ENCODE data around the gene ZNFX1. TPM values are rescaled to one million over a fixed set of nuclear protein-coding genes. Genes with fewer than 3 reads are reported as not detected.

Gene ZNFX1
- polyA plus RNA-seq, 3 donors from 2014 or later, result 17.2 to 59.2 (median 17.9) TPM

DNA sequence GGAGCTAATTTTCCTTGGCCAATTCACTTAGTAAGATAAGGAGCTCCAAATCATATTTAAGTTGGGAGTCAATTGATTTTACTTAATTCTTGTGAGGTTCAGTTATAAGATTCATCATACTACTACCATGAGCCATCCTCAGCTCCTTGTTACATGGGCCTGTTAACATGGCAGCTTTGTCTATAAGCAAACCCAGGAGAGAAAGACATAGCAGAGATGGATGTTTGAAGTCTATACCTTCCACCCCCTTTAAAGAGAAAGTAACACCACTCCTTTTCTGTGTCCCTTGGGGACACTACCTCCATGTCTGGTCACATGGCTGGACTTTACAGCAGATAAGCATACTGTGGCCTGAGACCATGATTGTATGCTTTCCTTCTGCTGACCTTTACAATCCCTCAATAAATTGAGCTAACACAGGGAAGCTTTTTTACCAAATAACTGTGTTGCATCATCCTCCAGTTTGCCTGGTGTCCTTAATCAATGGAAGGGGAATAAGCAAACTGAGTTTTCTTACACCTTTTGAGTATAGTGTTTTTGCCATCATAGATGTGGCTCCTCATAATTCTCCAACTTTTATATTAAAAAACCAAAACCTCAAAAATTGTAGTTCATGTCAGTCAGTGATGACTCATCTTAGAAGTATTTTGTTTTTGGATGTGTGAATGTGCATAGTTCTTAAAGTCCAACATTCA lies 9.8 kb upstream of the ZNFX1 start:
- no peak for DNase-seq
- peaks cover 82 to 91% (median 87%) of the 10 kb centered on the region in 3 donors for H3K36me3 Mint-ChIP-seq
- peak overlapping the region in 1 of 5 donors; percentile 25 for H3K4me3 Mint-ChIP-seq
- peak overlapping the region in 3 of 6 donors; percentile 24 to 64 (median 45) for H3K27ac Mint-ChIP-seq
- H3K4me1 Mint-ChIP-seq, result peaks cover 39 to 54% of the 10 kb centered on the region in 2 donors
- H3K9me3 Mint-ChIP-seq, result peaks cover 20 to 52% (median 34%) of the 10 kb centered on the region in 6 donors
- H3K27me3 Mint-ChIP-seq (ENCODE audit: low read depth in 3 of 3), result peaks cover 0 to 9% (median 0%) of the 10 kb centered on the region in 3 donors

DNA sequence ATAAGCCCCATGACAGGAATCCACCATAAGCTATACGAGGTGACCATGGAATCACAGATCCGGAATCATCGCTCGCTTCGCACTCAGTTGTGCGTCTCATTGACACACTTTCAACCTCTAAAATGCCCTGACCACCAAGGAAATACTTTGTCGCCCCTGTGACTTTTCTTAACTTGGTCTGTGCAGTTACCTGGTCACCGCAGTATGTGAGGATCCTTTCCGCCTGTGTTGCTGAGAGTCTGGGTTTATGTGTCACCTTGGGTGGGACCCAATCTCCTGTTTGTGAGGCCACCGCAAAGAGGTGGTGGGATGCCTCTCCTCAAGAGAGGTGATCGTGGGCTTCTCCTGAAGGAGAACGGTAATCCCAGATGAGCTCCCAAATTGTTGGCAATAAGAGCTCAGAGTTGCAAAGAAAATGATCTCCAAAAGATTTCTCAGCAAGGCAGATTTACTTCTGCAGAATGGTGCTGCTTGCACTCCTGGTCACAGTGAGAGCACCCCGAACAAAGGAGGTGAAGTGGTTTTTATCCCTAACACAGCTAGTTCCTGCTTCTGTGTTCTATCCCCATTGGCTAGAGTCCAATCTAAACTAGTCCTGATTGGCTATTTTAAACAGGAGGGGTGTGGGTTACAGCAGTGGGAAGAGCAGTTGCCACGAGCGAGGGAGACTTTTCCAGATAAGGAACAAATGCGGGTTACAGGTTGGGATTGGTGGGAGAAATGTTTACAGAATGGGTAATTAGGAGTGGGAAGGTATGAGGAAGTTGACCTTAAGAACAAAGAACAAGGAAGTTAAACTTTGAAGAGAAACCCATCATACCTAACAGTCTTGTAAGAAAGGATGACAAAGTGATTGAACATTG lies 9.1 kb upstream of the ZNFX1 start:
- DNase-seq, result peak in 1 of 3 donors; percentile 8
- H3K4me3 Mint-ChIP-seq, result peak overlapping the region in 1 of 5 donors; percentile 18
- peaks cover 20 to 59% (median 37%) of the 10 kb centered on the region in 6 donors for H3K9me3 Mint-ChIP-seq
- H3K27ac Mint-ChIP-seq, result peak overlapping the region in 3 of 6 donors; percentile 34 to 64 (median 45)
- peaks cover 89 to 95% (median 94%) of the 10 kb centered on the region in 3 donors for H3K36me3 Mint-ChIP-seq
- H3K27me3 Mint-ChIP-seq (ENCODE audit: low read depth in 3 of 3), result peaks cover 0 to 15% (median 5%) of the 10 kb centered on the region in 3 donors
- peaks cover 47 to 62% of the 10 kb centered on the region in 2 donors for H3K4me1 Mint-ChIP-seq

DNA sequence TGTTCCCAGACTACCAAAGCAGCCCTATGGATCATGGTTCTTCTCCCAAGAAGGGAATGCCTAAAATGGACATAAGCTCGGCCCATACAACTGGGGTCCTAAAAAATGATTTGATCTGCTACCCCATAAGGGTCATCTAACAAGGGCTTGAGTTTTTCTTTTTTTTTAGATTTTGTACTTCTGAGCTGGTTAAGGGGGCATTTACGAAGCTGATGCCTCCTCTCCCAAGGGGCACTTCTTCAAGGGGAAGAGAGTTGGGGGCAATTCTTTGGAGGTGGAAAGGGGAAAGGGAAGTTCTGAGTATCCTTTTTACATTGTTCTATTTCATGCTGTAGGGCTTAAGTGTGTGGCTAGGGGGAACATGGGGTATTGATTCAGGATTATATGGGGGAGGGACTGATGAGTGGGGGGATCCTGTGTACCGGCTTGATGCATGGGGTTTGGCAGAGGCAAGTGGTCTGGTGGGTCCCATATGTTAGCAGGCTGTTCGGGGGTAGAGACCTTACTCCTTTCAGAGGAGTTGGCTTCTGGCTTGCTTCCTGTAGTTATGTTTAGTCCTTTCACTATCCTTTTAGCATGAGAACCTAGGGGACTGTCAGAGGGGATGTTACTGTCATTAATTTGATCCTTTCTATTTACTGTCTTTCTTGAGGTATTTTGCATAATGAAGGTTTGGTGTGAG lies 8.1 kb upstream of the ZNFX1 start:
- H3K4me3 Mint-ChIP-seq, result peak overlapping the region in 1 of 5 donors; percentile 25

DNA sequence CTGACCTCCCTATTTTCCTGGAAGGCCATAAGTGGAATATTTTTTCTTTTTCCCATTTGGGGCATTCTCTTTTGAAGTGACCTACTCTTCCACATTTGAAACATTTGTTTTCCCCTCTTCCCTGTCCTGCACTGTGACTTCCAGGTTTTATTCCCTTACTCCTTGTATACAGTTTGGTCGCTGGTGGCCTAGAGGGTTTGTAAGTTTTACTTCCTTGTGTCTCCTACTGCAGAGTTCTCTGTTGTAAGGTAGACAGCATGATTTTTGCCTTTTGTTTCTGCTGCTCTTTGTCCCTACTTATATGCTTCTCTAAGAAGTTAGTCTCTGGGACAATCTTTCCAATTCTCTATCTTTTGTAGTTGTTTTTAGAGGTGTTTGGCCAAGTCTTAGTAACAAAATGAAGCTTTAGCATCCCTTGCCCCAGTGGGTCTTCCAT lies 7.4 kb upstream of the ZNFX1 start:
- Mint-ChIP-seq H3K36me3 (peaks cover 95 to 98% (median 97%) of the 10 kb centered on the region in 3 donors), H3K27me3 (ENCODE audit: low read depth in 3 of 3) (peaks cover 6 to 27% (median 7%) of the 10 kb centered on the region in 3 donors), H3K9me3 (peaks cover 20 to 76% (median 50%) of the 10 kb centered on the region in 6 donors), H3K27ac (peak overlapping the region in 4 of 6 donors; percentile 5 to 83 (median 73)), H3K4me3 (peak overlapping the region in 2 of 5 donors; percentile 19 to 55), H3K4me1 (peaks cover 63 to 79% of the 10 kb centered on the region in 2 donors)
- no peak for DNase-seq

More for the DNA sequence above, 8.1 kb upstream of the ZNFX1 start:
- peaks cover 56 to 72% of the 10 kb centered on the region in 2 donors for H3K4me1 Mint-ChIP-seq
- peaks cover 94 to 98% (median 97%) of the 10 kb centered on the region in 3 donors for H3K36me3 Mint-ChIP-seq
- no peak for DNase-seq
- peaks cover 3 to 25% (median 6%) of the 10 kb centered on the region in 3 donors for H3K27me3 Mint-ChIP-seq (ENCODE audit: low read depth in 3 of 3)
- H3K9me3 Mint-ChIP-seq, result peaks cover 20 to 69% (median 46%) of the 10 kb centered on the region in 6 donors
- peak overlapping the region in 4 of 6 donors; percentile 52 to 83 (median 66) for H3K27ac Mint-ChIP-seq

DNA sequence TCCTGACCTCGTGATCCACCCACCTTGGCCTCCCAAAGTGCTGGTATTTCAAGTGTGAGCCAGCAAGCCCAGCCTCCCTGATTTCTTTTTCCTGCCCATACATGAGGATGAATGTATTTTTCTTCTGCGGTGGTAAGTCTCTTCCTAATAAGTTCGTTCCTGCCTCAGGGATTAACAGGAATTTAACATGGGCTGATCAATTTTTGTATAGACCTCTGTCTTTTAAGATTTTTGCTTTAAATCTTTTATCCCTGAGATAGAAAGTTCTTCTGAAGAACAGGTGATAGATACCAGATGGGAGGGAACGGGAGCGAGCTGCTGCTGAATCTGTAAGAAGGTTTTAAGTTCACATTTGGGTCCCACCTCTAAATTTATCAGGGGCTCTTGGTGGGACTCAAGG lies 7.0 kb upstream of the ZNFX1 start:
- peaks cover 68 to 83% of the 10 kb centered on the region in 2 donors for H3K4me1 Mint-ChIP-seq
- no peak overlapping the region for H3K4me3 Mint-ChIP-seq
- peaks cover 95 to 98% (median 97%) of the 10 kb centered on the region in 3 donors for H3K36me3 Mint-ChIP-seq
- peak overlapping the region in 4 of 6 donors; percentile 15 to 55 (median 48) for H3K27ac Mint-ChIP-seq
- peaks cover 20 to 78% (median 51%) of the 10 kb centered on the region in 6 donors for H3K9me3 Mint-ChIP-seq
- H3K27me3 Mint-ChIP-seq (ENCODE audit: low read depth in 3 of 3), result peaks cover 7 to 27% (median 7%) of the 10 kb centered on the region in 3 donors
- no peak for DNase-seq

DNA sequence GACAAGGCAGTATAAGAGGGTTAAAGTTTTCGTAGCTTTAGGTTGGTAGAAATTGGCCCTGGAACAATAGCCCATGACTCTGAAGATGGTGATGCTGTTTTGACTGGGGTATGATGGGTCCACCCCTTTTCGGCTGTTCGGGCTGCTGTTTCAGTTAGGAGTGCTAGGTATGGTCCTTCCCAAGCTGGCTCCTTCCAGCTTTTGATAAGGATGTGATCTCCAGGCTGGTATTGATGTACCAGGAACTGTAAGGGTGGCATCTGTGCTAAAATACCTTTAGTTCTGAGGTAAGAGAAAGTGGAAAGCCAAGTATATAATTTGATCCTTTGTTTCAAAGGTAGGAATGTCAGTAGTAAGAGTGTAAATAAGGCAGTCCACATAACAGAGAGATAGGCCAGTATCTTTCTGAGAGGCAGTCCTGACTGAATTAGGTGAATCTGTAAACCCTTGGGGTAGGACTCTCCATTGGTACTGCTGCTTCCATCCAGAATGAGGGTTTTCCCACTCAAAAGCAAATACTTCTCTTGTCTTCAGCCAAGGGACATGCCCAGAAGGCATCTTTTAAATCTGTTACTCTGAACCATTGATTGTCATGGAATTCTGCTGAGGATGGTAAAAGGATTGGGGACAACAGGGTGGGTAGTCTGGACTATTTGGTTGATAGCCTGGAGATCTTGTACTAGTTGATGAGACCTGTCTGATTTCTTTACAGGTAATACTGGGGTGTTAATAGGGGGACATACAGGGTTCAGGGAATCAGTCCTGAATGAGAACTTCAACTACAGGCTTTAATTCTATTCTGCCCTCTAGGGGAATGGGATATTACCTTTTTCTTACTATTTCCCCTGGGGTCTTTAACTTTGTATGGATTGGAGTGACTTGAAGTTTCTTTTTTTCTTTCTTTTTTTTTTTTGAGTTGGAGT lies 6.1 kb upstream of the ZNFX1 start:
- Mint-ChIP-seq H3K9me3 (peaks cover 20 to 78% (median 51%) of the 10 kb centered on the region in 6 donors), H3K27me3 (ENCODE audit: low read depth in 3 of 3) (peaks cover 10 to 31% (median 10%) of the 10 kb centered on the region in 3 donors), H3K36me3 (peaks cover 94 to 98% (median 97%) of the 10 kb centered on the region in 3 donors)

DNA sequence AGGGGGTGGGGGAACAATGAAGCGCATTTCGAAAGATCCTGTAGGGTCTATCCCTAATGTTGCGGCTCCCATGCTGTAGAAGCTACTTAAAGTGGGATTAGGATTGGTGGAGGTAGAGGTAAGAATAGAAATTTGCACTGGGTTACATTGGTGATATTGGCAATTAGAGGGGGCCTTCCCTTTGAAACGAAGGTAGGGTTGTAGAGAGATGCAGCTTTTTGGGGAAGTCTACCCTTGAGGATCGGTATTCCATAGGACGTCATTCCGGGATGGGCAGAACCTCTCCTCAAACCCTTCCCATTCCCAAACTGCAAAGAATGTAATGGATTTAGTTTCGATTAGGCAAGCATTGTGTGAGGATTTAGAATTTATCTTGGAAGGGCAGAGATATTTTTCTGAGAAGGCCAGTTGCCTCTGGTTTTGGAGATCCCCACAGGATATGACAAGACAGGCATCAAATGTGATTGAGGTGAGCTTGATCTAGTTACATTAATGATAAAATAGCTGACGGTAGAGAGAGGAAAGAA lies 5.4 kb upstream of the ZNFX1 start:
- Mint-ChIP-seq H3K9me3 (peaks cover 16 to 78% (median 51%) of the 10 kb centered on the region in 6 donors), H3K36me3 (peaks cover 87 to 97% (median 92%) of the 10 kb centered on the region in 3 donors), H3K27me3 (ENCODE audit: low read depth in 3 of 3) (peaks cover 17 to 38% (median 18%) of the 10 kb centered on the region in 3 donors), H3K27ac (peak overlapping the region; percentile 21 to 82 (median 71)), H3K4me1 (peaks cover 80 to 93% of the 10 kb centered on the region in 2 donors), H3K4me3 (peak overlapping the region in 3 of 5 donors; percentile 11 to 90 (median 42))
- no peak for DNase-seq

More for the DNA sequence above, 6.1 kb upstream of the ZNFX1 start:
- Mint-ChIP-seq H3K4me3 (peak overlapping the region in 3 of 5 donors; percentile 11 to 90 (median 42)), H3K4me1 (peaks cover 73 to 92% of the 10 kb centered on the region in 2 donors), H3K27ac (peak overlapping the region; percentile 40 to 82 (median 71))
- no peak for DNase-seq

DNA sequence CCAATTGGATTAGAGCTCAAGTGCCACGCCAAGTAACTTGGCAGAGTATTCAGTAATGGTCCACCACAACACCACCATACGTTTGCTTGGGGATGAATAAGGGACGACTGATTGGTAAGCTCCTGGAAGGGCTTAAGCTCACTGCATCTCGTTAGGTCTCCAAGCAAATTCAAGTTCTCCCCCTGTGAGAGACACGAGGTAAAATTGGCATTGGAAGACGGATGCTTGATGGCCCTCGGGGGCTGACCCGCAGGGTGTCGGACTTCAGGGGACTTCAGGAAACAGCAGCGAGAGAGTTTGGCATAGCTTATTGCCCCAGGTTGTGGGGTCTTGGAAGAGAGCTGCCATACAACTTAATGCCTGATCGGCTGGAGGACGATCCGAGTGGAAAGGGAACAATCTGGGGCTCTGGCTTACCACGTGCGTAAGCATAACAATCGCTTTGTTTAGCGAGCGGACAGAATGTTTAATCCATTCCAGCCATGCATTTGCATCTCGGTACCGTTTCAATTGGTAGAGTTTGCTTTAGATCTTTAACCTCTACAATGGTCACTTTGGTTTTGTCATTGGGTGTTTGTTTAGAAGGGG lies 4.8 kb upstream of the ZNFX1 start:
- DNase-seq, result no peak
- Mint-ChIP-seq H3K27ac (peak overlapping the region; percentile 21 to 82 (median 71)), H3K4me1 (peaks cover 80 to 91% of the 10 kb centered on the region in 2 donors), H3K27me3 (ENCODE audit: low read depth in 3 of 3) (peaks cover 18 to 39% (median 21%) of the 10 kb centered on the region in 3 donors), H3K4me3 (peak overlapping the region in 4 of 5 donors; percentile 14 to 90 (median 21)), H3K36me3 (peaks cover 82 to 91% (median 86%) of the 10 kb centered on the region in 3 donors), H3K9me3 (peaks cover 15 to 74% (median 49%) of the 10 kb centered on the region in 6 donors)

DNA sequence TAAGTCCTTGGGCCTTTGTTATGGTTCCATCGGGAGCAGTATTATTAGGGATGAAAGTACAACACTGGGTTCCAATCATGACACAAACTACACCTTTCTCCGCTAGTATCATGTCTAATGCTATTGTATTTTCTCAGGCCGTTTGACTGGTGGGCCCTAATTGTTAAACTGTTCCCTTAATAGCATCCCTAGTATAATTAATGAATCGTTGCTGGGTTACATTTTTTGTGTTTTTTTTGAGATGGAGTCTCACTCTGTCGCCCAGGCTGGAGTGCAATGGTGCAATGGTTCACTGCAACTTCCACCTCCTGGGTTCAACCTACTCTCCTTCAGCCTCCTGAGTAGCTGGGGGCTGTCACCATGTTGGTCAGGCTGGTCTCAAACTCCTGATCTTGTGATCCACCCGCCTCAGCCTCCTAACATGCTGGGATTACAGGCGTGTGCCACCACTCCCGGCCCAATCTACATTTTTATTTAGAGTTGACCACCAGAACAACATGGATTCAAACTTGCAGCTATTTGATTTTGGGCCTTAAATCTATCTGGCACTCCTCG lies 4.1 kb upstream of the ZNFX1 start:
- Mint-ChIP-seq H3K36me3 (peaks cover 75 to 84% (median 79%) of the 10 kb centered on the region in 3 donors), H3K9me3 (peaks cover 11 to 67% (median 42%) of the 10 kb centered on the region in 6 donors), H3K4me1 (peaks cover 86 to 91% of the 10 kb centered on the region in 2 donors), H3K27me3 (ENCODE audit: low read depth in 3 of 3) (peaks cover 18 to 37% (median 25%) of the 10 kb centered on the region in 3 donors), H3K4me3 (peak overlapping the region; percentile 14 to 90 (median 21)), H3K27ac (peak overlapping the region in 5 of 6 donors; percentile 8 to 81 (median 36))
- peak in 1 of 3 donors; percentile 7 for DNase-seq

DNA sequence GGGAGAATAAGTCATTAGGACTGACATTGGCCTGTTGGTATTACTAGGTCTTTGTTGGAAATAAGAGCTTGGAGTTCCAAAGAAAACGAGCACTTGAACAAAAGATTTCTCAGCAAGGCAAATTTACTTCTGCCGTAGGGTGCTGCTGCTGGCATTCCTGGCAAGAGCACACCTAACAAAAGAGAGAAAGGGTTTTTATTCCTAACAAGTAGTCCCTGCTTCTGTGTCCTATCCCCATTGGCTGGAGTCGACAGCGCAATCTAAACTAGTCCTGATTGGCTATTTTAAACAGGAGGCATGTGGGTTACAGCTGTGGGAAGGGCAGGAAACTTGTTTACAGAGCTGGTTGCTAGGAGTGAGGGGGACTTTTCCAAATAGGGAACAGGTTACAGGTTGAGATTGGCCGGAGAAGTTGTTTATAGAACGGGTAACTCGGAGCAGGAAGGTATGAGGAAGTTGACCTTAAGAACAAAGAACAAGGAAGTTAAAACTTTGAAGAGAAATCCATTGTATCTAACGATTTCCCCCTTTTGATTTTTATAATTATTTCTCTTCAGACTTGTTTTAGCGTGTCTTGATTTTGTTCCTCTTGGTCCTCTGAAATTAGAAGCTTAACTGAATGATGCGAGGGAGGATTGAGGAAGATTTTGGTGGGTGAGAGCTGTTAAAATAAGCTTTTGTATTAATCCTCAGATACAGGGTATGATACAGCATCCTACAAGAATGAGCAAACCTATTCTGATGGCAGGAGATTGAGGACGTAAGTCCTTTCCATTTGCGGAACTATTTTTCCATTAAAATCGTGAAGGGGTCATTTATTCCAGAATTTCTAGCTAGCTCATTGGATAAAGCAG lies 3.4 kb upstream of the ZNFX1 start:
- peak overlapping the region; percentile 43 to 98 (median 59) for H3K4me3 Mint-ChIP-seq
- H3K36me3 Mint-ChIP-seq, result peaks cover 68 to 77% (median 72%) of the 10 kb centered on the region in 3 donors
- H3K27me3 Mint-ChIP-seq (ENCODE audit: low read depth in 3 of 3), result peaks cover 18 to 38% (median 26%) of the 10 kb centered on the region in 3 donors
- peak overlapping the region; percentile 28 to 95 (median 69) for H3K27ac Mint-ChIP-seq
- DNase-seq, result peak in 1 of 3 donors; percentile 6
- H3K9me3 Mint-ChIP-seq, result peaks cover 8 to 60% (median 35%) of the 10 kb centered on the region in 6 donors
- peaks cover 90 to 93% of the 10 kb centered on the region in 2 donors for H3K4me1 Mint-ChIP-seq

All from immature natural killer cell (primary cell).